NCI-H2196 (cell line): Measurements from ENCODE around the gene CISD1.

ENCODE experiments used
- DNase-seq: peaks from one replicate; lab custom pipeline; 2025; ENCODE audit not compliant: unreplicated experiment; lab: John Stamatoyannopoulos, UW

The CISD1 gene

DNA sequence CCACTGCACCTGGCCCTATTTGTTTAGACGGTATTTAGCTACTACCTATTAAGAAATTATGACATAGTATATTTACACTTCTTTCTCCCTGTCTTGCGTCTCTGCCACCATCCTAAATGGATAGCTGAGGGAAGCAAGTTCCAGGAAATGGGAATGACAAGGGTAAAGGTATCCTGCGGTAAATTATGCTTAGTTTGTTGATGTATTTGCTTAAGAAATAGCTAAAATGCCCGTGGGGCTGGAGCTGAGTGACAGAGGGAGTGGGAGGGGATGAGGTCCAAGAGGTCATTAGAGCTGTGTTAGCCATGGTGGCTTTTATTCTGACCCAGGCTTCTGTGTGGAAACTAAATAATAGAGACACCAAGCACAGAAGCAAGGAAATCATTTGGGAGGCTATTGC, 36.9 kb downstream of the CISD1 start:
- DNase-seq = no peak

DNA sequence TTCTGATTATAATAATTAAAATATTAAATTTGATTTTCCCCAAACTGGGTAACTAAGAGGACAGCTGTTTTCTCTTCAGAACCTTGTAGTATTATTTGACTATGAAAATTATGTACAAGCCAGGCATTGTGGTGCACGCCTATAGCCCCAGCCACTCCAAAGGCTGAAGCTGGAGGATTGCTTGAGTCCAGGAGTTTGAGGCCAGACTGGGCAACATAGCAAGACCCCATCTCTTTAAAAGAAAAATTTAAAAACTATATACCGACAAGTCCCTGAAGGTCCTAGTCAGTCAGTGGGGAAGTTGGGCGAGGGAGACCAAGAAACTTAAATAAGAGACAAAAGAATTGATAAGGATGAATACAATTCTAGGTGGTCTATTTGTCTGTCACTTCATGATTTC, 38.7 kb downstream of the CISD1 start:
- no peak for DNase-seq

DNA sequence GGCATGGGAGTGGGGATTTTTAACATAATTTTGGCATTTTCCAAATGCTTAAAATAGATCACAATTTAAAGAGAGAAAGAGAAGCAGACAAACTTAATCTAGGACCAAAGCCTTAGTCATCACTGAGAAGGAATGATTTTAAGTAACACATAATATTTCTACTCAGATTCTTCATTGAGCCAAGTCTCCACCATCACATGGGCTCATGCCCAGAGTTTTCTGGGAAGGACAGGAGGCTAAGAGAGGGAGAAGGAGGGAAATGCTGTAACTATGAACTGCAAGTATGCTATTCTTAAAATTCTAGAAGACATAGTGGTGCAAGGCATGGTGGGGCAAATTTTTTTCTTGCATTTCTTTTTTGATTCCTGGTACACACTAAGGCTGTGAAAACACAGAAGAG, 42.1 kb downstream of the CISD1 start:
- no peak for DNase-seq

DNA sequence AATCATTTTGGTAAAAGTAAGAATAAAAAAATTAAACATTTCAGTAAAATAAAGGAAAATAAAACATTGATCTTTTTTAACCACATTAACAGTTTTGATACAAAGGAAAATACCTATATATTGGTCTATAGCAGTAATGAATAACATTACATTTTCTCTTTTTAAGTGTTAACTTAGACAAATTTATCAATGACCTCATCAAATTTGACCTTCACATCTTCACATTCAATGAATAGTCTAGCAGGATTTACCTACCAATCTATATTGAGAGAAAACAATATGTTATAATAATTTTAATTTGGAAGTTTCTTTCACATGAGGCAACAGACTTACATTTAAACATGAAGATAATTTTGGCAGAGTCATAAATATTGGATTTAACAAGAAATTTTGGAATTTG, 47.9 kb downstream of the CISD1 start:
- DNase-seq = no peak

DNA sequence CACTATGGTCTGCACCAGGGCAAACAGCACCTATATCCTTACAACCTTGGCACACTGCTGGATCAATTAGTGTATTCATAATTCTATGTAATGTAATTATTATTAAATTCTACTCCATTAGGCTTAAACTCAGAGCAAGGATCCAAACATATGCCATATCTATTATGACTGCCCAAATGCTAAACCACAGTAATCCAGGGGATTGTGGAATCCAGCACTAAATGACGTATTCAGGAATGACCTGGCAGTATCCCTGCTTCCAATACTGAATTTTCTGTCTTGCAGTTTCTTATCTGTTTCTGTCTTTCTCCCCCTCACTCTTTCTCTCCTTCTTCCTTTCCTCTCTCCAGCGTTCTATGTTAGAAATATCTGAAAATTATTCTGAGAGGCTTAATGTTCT, 49.4 kb downstream of the CISD1 start:
- no peak for DNase-seq

DNA sequence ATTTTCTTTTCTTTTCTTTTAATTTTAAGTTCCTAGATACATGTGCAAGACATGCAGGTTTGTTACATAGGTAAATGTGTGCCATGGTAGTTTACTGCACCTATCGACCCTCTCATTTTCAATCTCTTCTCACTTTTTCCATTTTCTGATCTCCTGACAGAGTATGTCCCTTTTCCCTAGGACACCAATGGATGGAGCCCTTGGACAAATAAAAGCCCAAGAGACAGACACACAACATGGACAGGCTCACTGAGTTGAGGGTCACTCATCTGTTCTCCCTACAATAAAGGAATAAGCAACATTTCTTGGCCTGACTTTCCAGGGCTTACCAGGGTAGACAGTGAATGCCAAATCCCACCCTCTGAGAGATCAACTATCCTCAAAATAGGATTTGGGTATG, 50.6 kb downstream of the CISD1 start:
- no peak for DNase-seq

DNA sequence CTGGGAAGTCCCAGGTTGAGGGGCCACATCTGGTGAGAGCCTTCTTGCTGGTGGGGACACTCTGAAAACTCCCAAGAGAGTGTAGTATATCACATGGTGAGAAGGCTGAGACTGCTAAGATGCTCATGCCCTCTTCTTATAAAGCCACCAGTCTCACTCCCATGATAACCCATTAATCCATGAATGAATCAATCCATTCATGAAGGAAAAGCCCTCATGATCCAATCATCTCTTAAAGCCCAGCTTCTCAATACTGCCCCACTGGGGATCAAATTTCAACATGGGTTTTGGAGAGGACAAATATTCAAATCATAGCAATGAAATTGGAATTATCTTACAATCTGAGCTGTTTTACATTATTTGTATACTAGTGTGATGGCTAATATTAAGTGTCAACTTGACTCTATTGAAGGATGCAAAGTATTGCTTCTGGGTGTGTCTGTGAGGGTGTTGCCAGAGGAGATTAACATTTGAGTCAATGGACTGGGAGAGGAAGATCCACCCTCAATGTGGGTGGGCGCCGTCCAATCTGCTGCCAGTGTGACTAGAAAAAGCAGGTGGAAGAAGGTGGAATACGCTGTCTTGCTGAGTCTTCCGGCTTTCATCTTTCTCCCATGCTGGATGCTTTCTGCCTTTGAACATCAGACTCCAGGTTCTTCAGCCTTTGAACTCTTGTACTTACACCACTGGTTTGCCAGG, 51.5 kb downstream of the CISD1 start:
- no peak for DNase-seq

DNA sequence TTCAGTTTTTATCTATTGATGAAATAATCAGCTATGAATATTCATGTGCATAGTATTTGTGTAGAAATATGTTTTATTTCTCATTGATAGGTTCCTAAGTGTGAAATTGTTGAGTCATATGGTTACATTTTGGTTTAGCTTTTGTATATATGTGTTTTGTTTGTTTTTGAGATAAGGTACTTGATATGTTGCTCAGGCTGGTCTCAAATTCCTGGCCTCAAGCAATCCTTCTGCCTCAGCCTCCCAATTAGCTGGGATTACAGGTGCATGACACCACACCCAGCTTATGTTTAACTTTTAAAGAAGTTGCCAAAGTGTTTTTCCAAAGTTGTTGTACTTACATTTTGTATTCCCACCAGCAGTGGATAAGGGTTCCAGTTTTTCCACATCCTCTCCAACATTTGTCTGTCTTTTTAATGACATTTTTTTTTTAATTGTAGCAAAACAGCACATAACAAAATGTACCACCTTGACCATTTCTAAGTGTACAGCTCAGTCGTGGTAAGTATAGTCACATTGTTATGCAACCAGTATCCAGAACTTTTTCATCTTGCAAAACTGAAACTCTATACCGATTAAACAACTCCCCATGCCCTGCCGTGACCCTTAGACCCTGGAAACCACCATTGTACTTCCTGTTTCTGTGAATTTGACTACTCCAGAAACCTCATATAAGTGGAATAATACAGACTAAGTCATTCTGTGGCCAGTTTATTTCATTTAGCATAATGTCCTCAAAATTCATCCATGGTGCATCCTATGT, 53.3 kb downstream of the CISD1 start:
- no peak for DNase-seq

DNA sequence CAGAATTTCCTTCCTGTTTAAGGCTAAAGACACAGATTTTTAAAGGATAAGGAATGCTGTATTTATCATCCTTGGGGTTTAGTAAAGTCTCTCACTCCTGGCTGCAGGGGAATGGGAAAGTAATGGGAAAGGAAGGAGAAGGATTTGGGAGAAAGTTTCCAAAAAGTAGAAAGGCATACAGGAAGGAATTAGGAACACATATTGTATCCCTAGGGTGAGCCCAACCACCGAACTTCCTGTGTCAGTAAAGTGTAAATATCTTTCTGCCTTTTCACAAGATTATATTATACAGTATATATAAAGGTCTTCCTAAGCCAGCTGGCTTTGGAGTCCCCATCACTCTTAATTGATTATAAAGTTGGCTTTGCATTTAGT, 53.9 kb downstream of the CISD1 start:
- DNase-seq = no peak

DNA sequence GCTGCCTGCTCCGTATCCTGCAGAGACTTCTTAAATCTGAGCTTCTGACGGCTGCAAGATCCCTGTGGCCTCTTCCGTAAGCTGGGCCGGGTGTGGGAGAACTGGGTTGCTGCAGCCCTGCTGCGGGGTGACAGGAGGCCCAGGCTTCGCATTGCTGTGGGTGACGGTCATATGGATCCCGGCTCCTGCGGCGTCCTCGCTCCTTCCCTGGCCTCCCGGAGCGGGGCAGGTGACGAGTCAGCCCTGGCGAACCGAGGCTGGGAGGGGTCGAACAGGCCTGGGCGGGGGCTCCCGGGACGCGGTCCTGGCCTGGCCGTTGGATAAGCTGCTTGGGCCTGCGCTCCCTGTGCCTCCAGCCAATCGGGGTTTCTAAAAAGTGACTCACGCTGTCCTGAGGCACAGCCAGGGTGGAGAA, 58.0 kb downstream of the CISD1 start:
- DNase-seq = no peak

DNA sequence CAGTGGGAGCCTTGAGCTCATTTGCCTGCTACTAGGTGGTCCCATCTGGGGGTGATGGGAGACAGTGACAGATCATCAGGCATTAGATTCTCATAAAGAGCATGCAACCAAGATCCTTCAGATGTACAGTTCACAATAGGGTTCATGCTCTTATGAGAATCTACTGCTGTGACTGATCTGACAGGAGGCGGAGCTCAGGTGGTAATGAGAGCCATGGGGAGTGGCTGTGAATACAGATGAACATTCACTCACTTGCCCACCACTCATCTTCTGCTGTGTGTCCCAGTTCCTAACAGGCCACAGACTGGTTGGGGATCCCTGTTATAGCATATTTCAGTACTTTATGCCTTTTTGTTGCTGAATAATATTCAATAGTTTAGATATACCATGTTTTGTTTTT, 59.3 kb downstream of the CISD1 start:
- no peak for DNase-seq

DNA sequence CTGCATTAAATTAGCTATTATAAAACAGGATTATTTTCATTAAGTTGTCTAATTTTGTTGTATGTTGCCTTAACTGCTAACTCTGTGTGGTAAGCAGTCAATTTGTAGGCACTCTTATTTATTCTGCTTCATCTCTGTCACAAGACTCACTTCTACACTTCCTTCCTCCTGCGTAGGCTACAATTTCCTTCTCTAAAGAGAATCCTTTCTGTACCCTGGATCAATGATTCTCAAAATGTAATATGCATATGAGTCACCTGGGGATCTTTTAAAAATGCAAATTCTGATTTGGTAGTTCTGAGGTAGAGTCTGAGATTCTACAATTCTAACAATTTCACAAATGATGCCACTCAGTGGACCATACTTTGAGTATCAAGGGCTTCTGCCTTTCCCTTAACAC, 61.5 kb downstream of the CISD1 start:
- DNase-seq = no peak

DNA sequence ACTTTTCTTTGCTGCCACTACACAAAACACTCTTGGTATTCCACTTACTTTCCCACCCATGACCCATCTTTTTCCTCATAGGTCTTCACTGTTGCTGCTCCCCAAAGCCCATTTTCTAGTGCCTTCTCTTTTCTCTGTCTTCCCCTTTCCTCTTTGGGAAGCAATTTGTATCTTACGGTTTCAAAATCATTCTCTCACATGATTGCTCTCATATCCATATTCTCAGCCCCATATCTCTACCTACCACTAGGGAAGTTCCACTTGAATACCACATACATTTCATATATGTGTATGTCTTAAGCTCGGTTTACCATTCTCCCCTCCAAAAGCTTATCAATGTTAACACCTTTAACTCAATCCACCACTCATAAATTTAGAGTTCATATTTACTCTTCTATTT, 62.7 kb downstream of the CISD1 start:
- no peak for DNase-seq

DNA sequence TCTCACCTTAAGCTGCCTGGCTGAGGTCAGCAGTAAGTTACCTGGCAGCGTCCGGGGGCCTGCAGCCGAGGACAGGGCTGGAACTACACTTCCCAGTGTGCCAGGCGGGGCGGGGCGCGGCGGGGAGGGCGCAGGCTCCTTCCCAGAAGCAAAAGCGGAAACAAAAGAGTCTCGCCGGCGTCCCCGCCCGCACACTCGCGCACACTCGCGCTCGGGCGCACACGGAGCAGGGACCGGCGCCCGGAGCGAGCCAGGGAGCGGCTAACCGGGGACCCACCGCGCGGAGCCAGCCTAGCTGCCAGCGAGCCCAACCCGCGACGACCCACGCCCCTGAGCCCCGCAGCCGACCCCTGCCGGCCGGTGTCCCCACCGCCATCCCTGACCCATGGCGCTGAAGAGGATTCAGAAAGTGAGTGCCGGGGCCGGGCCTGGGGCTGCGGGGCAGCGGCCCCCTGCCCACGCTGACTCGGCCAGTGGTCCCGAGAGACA, 65.9 kb downstream of the CISD1 start, which contains the start of gene UBE2D1:
Gene UBE2D1, plus strand, starts transcription at position 190 of the 489 bp plus-strand sequence. Its CDS starts 196 bp downstream, at position 386.
- DNase-seq = peak; percentile 43

DNA sequence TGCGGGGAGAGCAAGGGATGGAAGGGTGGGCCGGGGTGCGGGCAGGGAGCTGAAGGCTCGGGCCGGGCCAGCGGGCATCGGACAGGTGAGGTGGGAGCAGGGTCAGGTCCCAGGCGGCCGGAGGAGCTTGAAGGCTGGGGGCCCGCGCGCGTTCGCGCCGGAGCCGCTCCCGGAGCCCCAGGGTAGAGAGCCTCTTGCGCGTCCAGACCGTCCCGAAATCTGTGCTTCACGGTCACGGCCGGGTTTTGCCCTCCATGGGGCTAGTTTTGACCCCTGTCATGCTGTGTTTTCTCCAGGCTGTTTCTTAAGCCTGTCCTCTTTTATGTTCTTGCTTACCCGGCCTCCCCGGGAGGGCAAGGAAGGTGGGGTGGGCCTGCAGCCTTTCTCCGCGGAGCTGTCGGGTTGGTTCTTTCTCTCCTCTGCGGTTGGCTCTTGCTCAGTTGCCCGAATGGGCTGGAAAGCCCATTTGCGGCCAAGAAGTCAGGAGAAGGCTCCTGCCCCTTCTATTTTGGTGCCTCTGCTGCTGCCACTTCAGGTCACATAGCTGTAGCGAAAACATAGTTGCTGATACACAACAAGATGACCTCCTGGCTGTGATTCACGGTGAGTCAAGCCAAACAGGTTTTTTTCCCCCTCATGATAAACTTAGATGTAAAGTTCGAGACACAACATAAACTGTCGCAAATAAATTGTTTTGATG, 66.5 kb downstream of the CISD1 start:
- no peak for DNase-seq

DNA sequence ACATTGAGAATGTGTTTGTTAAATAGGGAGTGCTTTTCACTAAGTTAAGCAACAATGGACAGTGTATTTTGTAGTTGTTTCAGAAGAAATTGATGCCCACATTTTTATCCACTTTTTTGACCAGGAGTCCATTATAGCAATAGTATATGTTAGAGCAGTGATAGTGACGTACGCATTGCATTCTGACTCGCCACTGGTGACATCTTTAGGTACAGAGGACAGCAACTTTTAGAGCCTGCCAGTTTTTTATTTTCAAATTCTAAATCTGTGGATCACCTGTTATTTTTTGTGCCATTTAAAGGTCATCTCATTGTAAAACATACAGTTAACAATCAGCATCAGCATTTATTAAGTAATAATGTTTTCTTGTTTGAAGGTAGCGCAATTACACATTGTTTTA, 67.3 kb downstream of the CISD1 start:
- DNase-seq = no peak
